Fibroblast of skin of right biceps (primary cell): ENCODE data around the gene ADORA2A.

Experiments used
- DNase-seq: peaks from one replicate; pipeline ENCODE4 v3.0.0-alpha.2; 2013

The ADORA2A gene

GRCh38 chr22:24427500-24428164 is at the start of gene ADORA2A:
Gene ADORA2A (plus strand): TSS chr22:24427599. CDS start chr22:24433405, 5,806 bp downstream.
- DNase-seq: no peak

- peak; percentile 66 for DNase-seq
Observed at GRCh38 chr22:24379536-24379935, 47.9 kb upstream of the ADORA2A start.

GRCh38 chr22:24380220-24380904 is 47.0 kb upstream of the ADORA2A start:
- no peak for DNase-seq

GRCh38 chr22:24380905-24381230 is 46.5 kb upstream of the ADORA2A start:
- DNase-seq: no peak

- no peak for DNase-seq
Observed at GRCh38 chr22:24383061-24383460, 44.3 kb upstream of the ADORA2A start.

- no peak for DNase-seq
Observed at GRCh38 chr22:24384131-24384530, 43.3 kb upstream of the ADORA2A start.

GRCh38 chr22:24386937-24387471 is 40.4 kb upstream of the ADORA2A start:
- peak; percentile 56 for DNase-seq

GRCh38 chr22:24389680-24390079 is 37.7 kb upstream of the ADORA2A start:
- no peak for DNase-seq

GRCh38 chr22:24390156-24390555 is 37.2 kb upstream of the ADORA2A start:
- no peak for DNase-seq

GRCh38 chr22:24390576-24390975 is 36.8 kb upstream of the ADORA2A start:
- DNase-seq: peak; percentile 71

GRCh38 chr22:24391836-24392217 is 35.6 kb upstream of the ADORA2A start:
- DNase-seq: peak; percentile 75

- no peak for DNase-seq
Observed at GRCh38 chr22:24392218-24392931, 35.0 kb upstream of the ADORA2A start.

- no peak for DNase-seq
Observed at GRCh38 chr22:24393012-24393559, 34.3 kb upstream of the ADORA2A start.

- DNase-seq: no peak
Observed at GRCh38 chr22:24393848-24394247, 33.6 kb upstream of the ADORA2A start.

GRCh38 chr22:24394254-24394653 is 33.1 kb upstream of the ADORA2A start:
- DNase-seq: no peak

- peak; percentile 40 for DNase-seq
Observed at GRCh38 chr22:24398409-24398808, 29.0 kb upstream of the ADORA2A start.

- DNase-seq: no peak
Observed at GRCh38 chr22:24400034-24400725, 27.2 kb upstream of the ADORA2A start.

- peak; percentile 45 for DNase-seq
Observed at GRCh38 chr22:24400726-24401596, 26.4 kb upstream of the ADORA2A start.

- DNase-seq: no peak
Observed at GRCh38 chr22:24401931-24402367, 25.4 kb upstream of the ADORA2A start.

GRCh38 chr22:24402460-24403192 is 24.8 kb upstream of the ADORA2A start:
- peak; percentile 97 for DNase-seq

GRCh38 chr22:24403346-24403745 is 24.1 kb upstream of the ADORA2A start:
- DNase-seq: no peak
